Kidney capillary endothelial cell (primary cell): ENCODE measurements around the gene BRINP1.
"Not testable (repeated sequence)": the region's sequence is repeated elsewhere in the genome, so short reads cannot be mapped to it uniquely, and the experiment has no call there.

Experiments
- DNase-seq: peaks from one replicate; pipeline ENCODE4 v3.0.0-alpha.2; 2018; ENCODE audit warnings: low spot score

The BRINP1 gene

DNA sequence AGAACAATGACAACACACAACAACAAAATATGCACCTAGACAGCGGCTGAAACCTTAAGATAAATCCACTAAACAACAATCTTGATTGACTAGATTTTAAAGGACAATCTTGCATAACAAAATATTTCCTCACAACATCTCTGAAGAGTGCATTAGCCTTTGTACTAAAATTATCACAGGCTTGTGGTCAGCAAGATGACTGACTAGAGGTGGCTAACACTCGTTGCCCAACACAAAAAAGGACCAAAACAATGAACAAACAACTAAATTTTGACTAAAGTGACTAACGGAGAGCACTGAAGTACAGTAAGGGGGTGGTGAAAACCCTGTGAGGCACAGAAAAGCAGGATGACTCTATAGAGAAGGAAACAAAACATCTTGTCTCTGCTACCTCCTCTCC is 183.9 kb downstream of the BRINP1 start:
- no peak for DNase-seq

GRCh38 chr9:119184265-119184936 is 184.8 kb downstream of the BRINP1 start:
- no peak for DNase-seq

DNA sequence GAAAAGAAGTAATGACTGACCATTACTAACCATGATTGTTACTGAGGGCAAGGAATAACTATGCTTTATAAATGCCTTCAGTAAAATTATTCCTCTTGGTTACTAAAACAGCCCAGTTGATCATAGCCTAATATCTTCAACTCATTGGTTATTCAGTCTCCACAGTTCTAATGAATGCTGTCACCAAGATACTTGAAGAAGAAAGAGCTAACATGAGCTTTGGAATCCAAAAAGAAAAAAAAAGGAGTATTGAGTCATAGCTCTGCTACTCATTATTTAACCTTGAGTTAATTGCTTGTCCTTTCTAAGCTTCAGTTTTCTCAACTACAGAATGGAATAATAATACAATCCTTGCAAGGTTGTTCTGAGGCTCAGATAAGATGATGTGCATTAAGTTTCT is 187.7 kb downstream of the BRINP1 start:
- DNase-seq, result no peak

- no peak for DNase-seq
These were observed 188.3 kb downstream of the BRINP1 start for GRCh38 chr9:119180897-119181296.

DNA sequence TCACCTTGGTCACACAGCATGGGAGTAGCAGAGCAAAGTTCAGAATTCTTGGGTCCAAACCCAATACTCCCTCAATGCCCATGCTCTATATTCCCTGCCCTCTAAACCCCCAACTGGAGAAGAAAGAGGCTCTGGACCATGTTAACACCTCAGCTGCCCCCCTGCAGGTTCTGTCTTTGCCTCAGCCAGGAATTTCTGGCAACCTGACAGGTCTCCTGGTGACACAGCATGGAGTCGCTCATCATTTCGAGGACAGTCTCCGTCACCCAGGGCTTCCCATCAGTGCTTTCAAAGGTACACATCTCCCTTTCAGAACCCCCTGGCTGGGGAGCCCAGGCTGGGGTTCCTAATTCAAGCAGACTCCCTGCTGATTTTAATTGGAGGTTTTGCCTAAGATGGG is 189.5 kb downstream of the BRINP1 start:
- DNase-seq, result no peak

- no peak for DNase-seq
These were observed 192.0 kb downstream of the BRINP1 start for GRCh38 chr9:119177196-119177595.

DNA sequence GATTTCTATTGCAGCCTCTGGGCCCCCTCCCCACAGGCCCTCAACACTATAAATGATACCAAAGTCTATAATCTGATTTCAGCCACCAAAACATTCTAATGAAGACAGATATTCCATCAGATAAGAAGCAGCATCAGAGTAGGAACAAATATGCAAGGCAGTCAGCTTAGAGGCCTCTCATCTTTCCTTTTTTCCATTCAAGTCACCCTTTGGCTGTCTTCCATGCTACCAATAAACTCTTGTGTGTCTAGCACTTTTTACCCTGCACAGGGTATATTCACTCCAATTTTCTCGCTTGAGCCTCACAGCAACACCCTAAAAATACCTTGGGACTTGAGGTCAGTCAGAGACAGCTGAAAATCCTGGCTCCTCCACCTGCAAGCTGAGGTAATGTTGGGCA is 193.7 kb downstream of the BRINP1 start:
- no peak for DNase-seq

DNA sequence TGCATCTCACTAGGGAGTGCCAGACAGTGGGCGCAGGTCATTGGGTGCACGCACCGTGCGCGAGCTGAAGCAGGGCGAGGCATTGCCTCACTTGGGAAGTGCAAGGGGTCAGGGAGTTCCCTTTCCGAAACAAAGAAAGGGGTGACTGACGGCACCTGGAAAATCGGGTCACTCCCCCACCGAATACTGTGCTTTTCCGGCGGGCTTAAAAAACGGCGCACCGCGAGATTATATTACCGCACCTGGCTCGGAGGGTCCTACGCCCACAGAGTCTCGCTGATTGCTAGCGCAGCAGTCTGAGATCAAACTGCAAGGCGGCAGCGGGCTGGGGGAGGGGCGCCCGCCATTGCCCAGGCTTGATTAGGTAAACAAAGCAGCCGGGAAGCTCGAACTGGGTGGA is 200.0 kb downstream of the BRINP1 start:
- not testable (repeated sequence) for DNase-seq

GRCh38 chr9:119167876-119168275 is 201.4 kb downstream of the BRINP1 start:
- DNase-seq, result no peak

DNA sequence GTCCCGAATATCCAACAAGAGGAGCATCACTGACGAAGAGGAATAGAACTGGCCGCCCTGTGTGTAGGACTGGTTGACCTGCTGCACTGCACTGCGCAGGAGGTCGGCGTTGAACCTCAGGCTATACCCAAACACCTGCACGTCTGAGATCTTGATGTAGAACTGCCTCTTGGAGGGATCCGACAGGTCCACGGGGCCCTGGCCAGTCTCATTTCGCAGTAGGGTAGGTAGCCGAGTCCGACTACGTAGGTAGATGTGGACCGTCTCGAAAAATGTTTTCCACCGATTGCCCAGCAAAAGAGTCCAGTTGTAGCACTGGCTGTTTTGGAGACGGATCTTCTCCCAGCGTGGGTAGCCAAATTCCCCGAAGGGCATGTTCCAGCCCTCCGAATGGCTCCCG is 202.0 kb downstream of the BRINP1 start:
- DNase-seq, result no peak

DNA sequence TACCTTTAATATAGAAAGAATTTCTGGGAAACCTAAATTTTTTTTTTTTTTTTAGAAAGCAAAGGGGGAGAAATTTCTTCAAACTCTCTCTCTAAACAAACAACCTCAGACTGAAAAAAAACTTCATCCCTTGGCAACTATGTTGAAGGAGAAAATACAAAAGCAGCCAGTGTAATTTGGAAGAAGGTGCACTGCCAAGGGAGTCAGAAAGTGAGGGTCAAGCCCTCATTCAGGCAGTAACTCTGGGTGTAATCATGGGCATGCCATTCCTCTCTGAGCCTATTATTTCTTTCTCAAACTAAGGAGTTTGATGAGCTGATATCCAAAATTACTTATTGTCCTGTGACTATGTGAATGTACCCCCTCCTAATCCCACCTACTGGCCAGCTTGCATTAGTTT is 203.1 kb downstream of the BRINP1 start:
- DNase-seq, result no peak

- DNase-seq, result no peak
These were observed 204.1 kb downstream of the BRINP1 start for GRCh38 chr9:119165131-119165530.

DNA sequence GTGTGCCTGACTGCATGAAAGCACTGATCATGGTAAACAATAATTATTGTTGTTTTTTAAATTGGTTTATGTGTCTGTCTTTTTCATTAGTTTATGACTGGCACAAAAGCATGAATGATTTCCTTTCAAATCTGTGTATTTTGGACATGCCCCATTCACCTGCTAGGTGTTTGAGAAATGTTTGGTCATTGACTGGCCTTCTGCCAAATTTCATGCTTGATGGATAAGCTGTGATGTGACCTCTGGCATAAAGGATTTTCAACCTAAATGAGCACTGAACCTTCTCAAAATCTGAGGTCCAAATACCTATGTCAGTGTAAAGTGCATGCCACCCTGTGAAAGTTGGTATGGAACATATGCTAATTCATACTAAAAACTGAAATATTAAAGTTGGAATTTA is 204.5 kb downstream of the BRINP1 start:
- no peak for DNase-seq

DNA sequence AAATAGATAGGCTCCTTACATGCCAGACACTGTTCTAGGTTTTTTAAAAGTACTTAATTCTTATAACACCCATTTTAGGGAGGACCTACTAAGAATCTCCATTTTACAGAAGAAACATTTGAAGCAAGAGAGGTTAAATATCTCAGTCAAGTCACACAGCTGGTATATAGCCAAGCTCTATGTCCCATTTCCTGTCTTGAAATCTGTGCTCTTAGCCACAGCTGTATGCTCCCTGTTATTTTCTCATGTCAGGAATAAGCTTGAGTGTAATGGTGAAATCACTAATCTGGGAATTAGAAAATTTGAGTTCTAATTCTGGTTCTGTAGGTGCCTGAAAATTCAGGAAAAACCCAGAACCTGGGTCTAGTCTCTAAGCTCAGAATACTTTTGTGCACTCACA is 208.7 kb downstream of the BRINP1 start:
- DNase-seq, result no peak

- DNase-seq, result no peak
These were observed 209.8 kb downstream of the BRINP1 start for GRCh38 chr9:119159386-119159785.

GRCh38 chr9:119157196-119157595 is 212.0 kb downstream of the BRINP1 start:
- no peak for DNase-seq

DNA sequence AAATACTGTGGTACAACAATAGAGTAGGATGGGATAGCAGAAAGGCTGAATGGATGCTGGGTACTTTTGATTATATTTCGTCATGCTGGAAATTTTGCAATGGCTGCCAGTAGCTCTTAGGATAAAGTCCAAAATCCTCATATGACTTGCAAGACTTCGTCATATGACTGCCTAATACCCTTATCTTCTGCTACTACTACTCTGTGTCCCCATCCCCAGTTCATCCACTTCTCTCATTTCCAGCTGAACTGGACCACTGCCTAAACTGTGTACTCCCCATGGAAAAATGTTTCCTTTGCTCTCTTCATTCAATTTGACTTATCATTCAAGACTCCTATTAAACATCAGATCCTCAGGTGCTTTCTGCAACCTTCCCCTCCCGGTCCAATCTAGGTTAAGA is 212.9 kb downstream of the BRINP1 start:
- no peak for DNase-seq

- no peak for DNase-seq
These were observed 214.7 kb downstream of the BRINP1 start for GRCh38 chr9:119154527-119154926.

- DNase-seq, result no peak
These were observed 215.8 kb downstream of the BRINP1 start for GRCh38 chr9:119153402-119153801.

DNA sequence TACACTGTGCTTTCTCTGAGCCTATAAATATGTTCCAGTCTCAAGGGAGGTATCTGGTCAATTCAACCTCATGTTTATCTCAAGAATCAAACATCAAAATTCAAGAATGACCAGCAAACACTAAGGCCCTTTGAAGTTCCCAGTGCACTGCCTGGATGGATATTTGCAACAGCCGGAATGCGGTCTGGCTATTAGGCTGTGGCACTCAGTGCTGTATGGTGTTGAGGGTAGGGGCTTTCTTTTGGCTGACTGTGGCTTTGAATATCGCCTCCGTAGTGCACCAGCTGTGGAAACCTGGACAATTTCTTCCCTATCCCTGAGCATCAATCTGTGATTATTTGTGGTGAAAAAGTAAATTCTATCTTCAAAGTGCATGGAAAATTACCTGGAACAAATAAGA is 220.4 kb downstream of the BRINP1 start:
- DNase-seq, result no peak

- DNase-seq, result no peak
These were observed 231.8 kb downstream of the BRINP1 start for GRCh38 chr9:119137479-119137878.

- no peak for DNase-seq
These were observed 243.2 kb downstream of the BRINP1 start for GRCh38 chr9:119126040-119126439.

- no peak for DNase-seq
These were observed 247.3 kb downstream of the BRINP1 start for GRCh38 chr9:119121899-119122298.

DNA sequence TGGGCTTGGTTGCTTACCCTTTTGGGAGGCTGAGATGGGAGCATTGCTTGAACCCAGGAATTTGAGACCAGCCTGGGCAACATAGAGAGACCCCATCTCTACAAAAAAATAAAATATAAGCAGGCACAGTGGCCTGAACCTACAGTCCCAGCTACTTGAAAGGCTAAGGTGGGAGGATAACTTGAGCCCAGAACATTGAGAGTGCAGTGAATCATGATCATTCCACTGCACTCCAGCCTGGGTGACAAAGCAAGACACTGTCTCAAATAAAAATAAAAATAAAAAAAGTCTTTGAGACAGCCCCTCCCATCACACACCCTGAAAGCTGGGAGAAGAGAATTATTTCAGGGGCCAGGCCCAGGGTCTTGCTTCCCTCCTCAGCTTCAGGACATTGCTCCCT is 251.8 kb downstream of the BRINP1 start:
- no peak for DNase-seq
